ENCODE data around the gene SORCS2.

SORCS2 gene

DNA sequence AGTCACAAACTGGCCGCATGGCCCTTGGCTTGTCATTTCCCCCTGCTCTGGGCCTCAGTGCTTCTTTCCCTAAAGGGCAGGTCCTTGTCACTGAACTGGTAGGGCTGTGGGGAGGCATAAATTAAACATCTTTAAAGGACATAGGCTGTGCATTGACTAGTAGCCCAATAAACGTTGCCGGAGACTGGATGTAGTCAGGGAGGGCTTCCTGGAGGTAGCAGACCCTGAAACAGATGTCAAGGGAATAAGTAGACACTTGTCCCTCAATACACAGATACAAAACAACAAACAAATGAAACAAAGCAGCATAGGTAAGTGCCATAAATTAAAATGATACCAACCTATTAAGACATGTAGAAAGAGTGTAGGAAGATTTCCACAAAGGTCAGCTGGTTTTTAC, 314.2 kb downstream of the SORCS2 start:
- H3K27me3 ChIP-seq (ENCODE audit: low read depth, low read length): no peaks in the 10 kb centered on the region
- no peaks in the 10 kb centered on the region for H3K4me1 ChIP-seq (ENCODE audit: low read length)
- H4K20me1 ChIP-seq (ENCODE audit: insufficient read depth, low read length): no peaks in the 10 kb centered on the region
- no peak overlapping the region for H2AFZ ChIP-seq (ENCODE audit: low read depth, low read length)
- H3K27ac ChIP-seq (ENCODE audit: low read length): no peak overlapping the region
- H3K9me3 ChIP-seq (ENCODE audit: insufficient read depth, low read length): no peaks in the 10 kb centered on the region
- H3K4me2 ChIP-seq (ENCODE audit: low read length): no peak overlapping the region
- no peak for TF ChIP-seq EZH2phosphoT487 (IDR thresholded peaks at IDR 0.05; ENCODE audit: low read depth)
- no peak overlapping the region for H3K9ac ChIP-seq (ENCODE audit: low read length)
- H3K4me3 ChIP-seq (ENCODE audit: low read length): no peak overlapping the region
- no peaks in the 10 kb centered on the region for H3K79me2 ChIP-seq (ENCODE audit: low read length)
- H3K36me3 ChIP-seq (replicated peaks; ENCODE audit: low read depth, low read length): no peaks in the 10 kb centered on the region

- H3K27ac ChIP-seq (ENCODE audit: low read length): no peak overlapping the region
- no peaks in the 10 kb centered on the region for H3K9me3 ChIP-seq (ENCODE audit: insufficient read depth, low read length)
- no peak overlapping the region for H3K4me3 ChIP-seq (ENCODE audit: low read length)
- no peaks in the 10 kb centered on the region for H3K79me2 ChIP-seq (ENCODE audit: low read length)
- H3K27me3 ChIP-seq (ENCODE audit: low read depth, low read length): no peaks in the 10 kb centered on the region
- no peak overlapping the region for H3K9ac ChIP-seq (ENCODE audit: low read length)
- no peak overlapping the region for H3K4me2 ChIP-seq (ENCODE audit: low read length)
- TF ChIP-seq EZH2phosphoT487 (IDR thresholded peaks at IDR 0.05; ENCODE audit: low read depth) (no peak), CTCF (IDR thresholded peaks at IDR 0.05; ENCODE audit: low read depth, low read length) (no peak)
- H3K36me3 ChIP-seq (replicated peaks; ENCODE audit: low read depth, low read length): no peaks in the 10 kb centered on the region
- no peaks in the 10 kb centered on the region for H4K20me1 ChIP-seq (ENCODE audit: insufficient read depth, low read length)
- no peaks in the 10 kb centered on the region for H3K4me1 ChIP-seq (ENCODE audit: low read length)
- no peak overlapping the region for H2AFZ ChIP-seq (ENCODE audit: low read depth, low read length)
These were observed 315.0 kb downstream of the SORCS2 start for GRCh38 chr4:7507381-7507780.

- Histone ChIP-seq H3K36me3 (replicated peaks; ENCODE audit: low read depth, low read length) (no peaks in the 10 kb centered on the region), H2AFZ (ENCODE audit: low read depth, low read length) (no peak overlapping the region), H3K79me2 (ENCODE audit: low read length) (no peaks in the 10 kb centered on the region), H3K27me3 (ENCODE audit: low read depth, low read length) (no peaks in the 10 kb centered on the region), H3K4me1 (ENCODE audit: low read length) (no peaks in the 10 kb centered on the region), H3K9me3 (ENCODE audit: insufficient read depth, low read length) (no peaks in the 10 kb centered on the region), H3K9ac (ENCODE audit: low read length) (no peak overlapping the region), H3K4me2 (ENCODE audit: low read length) (no peak overlapping the region), H4K20me1 (ENCODE audit: insufficient read depth, low read length) (no peaks in the 10 kb centered on the region), H3K27ac (ENCODE audit: low read length) (no peak overlapping the region), H3K4me3 (ENCODE audit: low read length) (no peak overlapping the region)
- TF ChIP-seq EZH2phosphoT487 (IDR thresholded peaks at IDR 0.05; ENCODE audit: low read depth): no peak
- TF ChIP-seq CTCF (IDR thresholded peaks at IDR 0.05; ENCODE audit: low read depth, low read length): no peak
These were observed 317.7 kb downstream of the SORCS2 start for GRCh38 chr4:7510066-7510465.

- no peaks in the 10 kb centered on the region for H3K4me1 ChIP-seq (ENCODE audit: low read length)
- H3K79me2 ChIP-seq (ENCODE audit: low read length): no peaks in the 10 kb centered on the region
- no peak overlapping the region for H3K4me3 ChIP-seq (ENCODE audit: low read length)
- no peak overlapping the region for H2AFZ ChIP-seq (ENCODE audit: low read depth, low read length)
- H3K9ac ChIP-seq (ENCODE audit: low read length): no peak overlapping the region
- no peak for TF ChIP-seq EZH2phosphoT487 (IDR thresholded peaks at IDR 0.05; ENCODE audit: low read depth)
- TF ChIP-seq CTCF (IDR thresholded peaks at IDR 0.05; ENCODE audit: low read depth, low read length): no peak
- no peaks in the 10 kb centered on the region for H3K9me3 ChIP-seq (ENCODE audit: insufficient read depth, low read length)
- H3K36me3 ChIP-seq (replicated peaks; ENCODE audit: low read depth, low read length): no peaks in the 10 kb centered on the region
- H3K27me3 ChIP-seq (ENCODE audit: low read depth, low read length): no peaks in the 10 kb centered on the region
- H3K4me2 ChIP-seq (ENCODE audit: low read length): no peak overlapping the region
- no peak overlapping the region for H3K27ac ChIP-seq (ENCODE audit: low read length)
- H4K20me1 ChIP-seq (ENCODE audit: insufficient read depth, low read length): no peaks in the 10 kb centered on the region
These were observed 318.2 kb downstream of the SORCS2 start for GRCh38 chr4:7510538-7510937.

DNA sequence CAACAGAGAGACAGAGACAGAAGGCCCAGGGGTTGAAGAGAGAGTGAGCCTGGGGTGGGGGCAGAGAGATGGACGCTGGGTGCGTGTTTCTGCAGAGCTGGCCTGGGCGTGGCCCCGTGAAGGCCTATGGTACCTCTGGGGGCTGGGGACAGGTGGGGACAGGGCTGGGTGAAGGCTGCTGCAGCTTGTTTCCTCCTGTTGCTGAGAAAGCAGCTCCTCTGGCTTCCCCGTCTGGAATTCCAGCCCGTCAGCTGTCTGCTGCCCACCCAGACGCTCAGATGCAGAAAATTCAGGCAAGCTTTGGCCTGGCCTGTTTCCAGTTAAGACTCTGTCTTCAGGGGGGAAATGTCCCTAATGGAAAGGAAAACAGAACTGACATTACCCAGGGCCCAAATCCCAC, 319.2 kb downstream of the SORCS2 start:
- Histone ChIP-seq H2AFZ (ENCODE audit: low read depth, low read length) (no peak overlapping the region), H3K4me1 (ENCODE audit: low read length) (no peaks in the 10 kb centered on the region), H3K4me3 (ENCODE audit: low read length) (no peak overlapping the region), H3K9me3 (ENCODE audit: insufficient read depth, low read length) (no peaks in the 10 kb centered on the region), H3K27ac (ENCODE audit: low read length) (no peak overlapping the region), H4K20me1 (ENCODE audit: insufficient read depth, low read length) (no peaks in the 10 kb centered on the region), H3K9ac (ENCODE audit: low read length) (no peak overlapping the region), H3K79me2 (ENCODE audit: low read length) (no peaks in the 10 kb centered on the region), H3K27me3 (ENCODE audit: low read depth, low read length) (no peaks in the 10 kb centered on the region), H3K4me2 (ENCODE audit: low read length) (no peak overlapping the region), H3K36me3 (replicated peaks; ENCODE audit: low read depth, low read length) (no peaks in the 10 kb centered on the region)
- TF ChIP-seq CTCF (IDR thresholded peaks at IDR 0.05; ENCODE audit: low read depth, low read length): no peak
- TF ChIP-seq EZH2phosphoT487 (IDR thresholded peaks at IDR 0.05; ENCODE audit: low read depth): no peak
